GM12872 (cell line): ENCODE data around the gene CACNB2.

ENCODE experiments used
- CTCF ChIP-seq: IDR thresholded peaks from 3 replicates; pipeline ENCODE4 v1.5.1; 2011; ENCODE audit warnings: low read depth, mild to moderate bottlenecking, low read length, moderate library complexity; ENCODE audit not compliant: insufficient read depth

CACNB2 gene

DNA sequence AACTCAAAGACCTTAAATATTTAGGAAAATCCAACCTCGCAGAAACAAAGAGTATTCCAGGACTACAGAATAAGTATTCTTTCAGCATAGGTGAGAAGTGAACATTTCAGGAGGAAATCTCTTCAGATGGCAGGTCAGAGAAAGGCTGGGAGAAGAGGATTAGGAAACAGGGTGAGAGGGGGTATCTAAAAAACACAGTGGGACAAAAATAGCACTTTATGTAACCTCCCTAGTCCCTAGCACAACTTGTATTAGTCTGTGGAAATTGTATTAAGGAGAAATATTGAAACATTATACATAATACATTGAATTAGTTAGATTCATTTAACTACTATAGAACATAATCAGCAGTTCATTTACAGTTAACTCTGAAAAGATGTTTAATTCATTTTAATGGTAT lies 192.3 kb downstream of the CACNB2 start:
- TF ChIP-seq CTCF, result no peak

DNA sequence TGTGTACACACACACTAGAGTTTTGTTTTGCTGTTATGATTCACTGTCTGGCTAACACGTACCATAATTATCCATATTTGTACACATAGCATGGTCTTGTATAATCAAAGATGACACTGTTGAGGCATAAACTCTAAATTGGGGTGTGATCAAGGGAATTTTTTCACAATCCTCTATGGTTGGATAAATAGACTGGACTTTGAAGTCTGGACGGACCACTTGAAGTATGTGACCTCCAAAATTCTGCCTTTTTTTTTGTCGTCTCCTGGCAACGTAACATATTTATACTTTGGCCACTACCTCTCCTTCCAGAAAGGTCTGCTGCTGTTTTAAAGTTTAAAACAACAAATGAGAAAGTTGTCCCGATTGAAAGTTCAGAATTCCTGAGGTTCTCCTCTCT lies 193.4 kb downstream of the CACNB2 start:
- no peak for TF ChIP-seq CTCF

DNA sequence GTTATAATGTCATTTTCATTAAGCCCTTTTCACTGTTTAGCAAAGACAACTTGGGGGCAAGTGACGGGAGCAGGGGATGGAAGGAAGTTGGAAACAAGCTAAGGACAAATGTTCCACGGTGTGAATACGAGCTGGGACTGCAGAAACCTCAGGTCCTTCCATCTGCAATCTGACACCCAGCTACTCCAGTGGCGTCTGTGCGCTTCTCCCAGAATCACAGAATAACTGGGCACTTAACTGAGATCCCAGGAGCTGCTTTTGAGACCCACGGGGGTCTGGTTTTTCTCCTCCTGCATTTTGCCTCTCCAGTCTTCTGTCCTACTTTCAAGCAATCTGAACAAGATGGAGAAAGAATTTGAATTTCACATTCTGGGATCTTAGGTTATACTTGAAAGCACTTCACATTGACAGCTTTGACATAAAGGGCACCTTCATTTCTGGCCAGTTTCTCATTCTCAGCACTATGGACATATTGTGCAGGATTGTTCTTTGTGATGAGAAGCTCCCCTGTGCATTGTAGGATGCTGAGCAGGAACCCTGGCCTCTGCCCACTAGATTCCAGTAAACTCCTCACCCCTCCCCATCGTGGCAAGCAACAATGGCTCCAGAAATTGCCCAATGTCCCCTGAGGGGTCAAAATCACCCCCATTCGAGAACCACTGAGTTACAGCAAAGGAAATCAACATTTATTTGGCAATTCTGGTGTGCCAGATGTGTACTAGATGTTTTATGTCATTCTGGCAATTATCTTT lies 194.1 kb downstream of the CACNB2 start:
- no peak for TF ChIP-seq CTCF

GRCh38 chr10:18340496-18341051 lies 200.3 kb downstream of the CACNB2 start:
- TF ChIP-seq CTCF, result no peak

- no peak for TF ChIP-seq CTCF
Observed at GRCh38 chr10:18341055-18341454, 200.8 kb downstream of the CACNB2 start.

DNA sequence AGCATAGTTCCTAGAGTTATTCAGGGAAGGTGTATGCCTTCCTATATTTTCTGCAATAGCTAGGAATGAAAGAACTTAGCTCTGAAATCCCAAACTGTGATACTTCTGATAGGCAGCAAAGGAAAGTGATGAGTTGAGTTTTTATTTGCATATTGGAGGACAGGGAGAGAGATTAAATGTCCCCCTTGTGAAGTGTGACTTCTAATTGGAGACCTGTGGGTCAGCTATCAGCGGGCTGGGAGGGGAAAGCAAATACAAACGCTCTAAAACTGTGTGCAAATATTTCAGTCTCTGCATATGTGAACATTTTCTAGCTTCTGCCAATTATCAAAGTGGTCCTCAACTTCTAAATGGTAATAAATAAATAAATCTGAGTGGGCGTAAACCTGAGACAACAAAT lies 203.3 kb downstream of the CACNB2 start:
- TF ChIP-seq CTCF, result no peak

- no peak for TF ChIP-seq CTCF
Observed at GRCh38 chr10:18345308-18345707, 205.1 kb downstream of the CACNB2 start.
